ENCODE measurements around the gene NUMBL.
"Not testable (repeated sequence)": the region's sequence is repeated elsewhere in the genome, so short reads cannot be mapped to it uniquely, and the experiment has no call there.

NUMBL gene

GRCh38 chr19:40658031-40658430 is 32.4 kb downstream of the NUMBL start:
- Histone ChIP-seq H3K4me3 (no peak overlapping the region), H3K4me1 (peaks cover 10% of the 10 kb centered on the region), H3K9ac (no peak overlapping the region), H3K36me3 (no peaks in the 10 kb centered on the region), H3K4me2 (no peak overlapping the region), H3K9me3 (no peaks in the 10 kb centered on the region), H4K20me1 (no peaks in the 10 kb centered on the region), H3K27me3 (no peaks in the 10 kb centered on the region), H3K27ac (no peak overlapping the region)
- no peak for TF ChIP-seq Cebpa-rat (IDR thresholded peaks at IDR 0.05)

- not testable (repeated sequence) for H3K36me3 ChIP-seq, H3K9ac ChIP-seq, H4K20me1 ChIP-seq, H3K27ac ChIP-seq, H3K4me3 ChIP-seq, H3K9me3 ChIP-seq, H3K4me2 ChIP-seq, H3K27me3 ChIP-seq
- H3K4me1 ChIP-seq: peaks cover 12% of the 10 kb centered on the region
Observed at GRCh38 chr19:40655684-40656083, 34.8 kb downstream of the NUMBL start.

- not testable (repeated sequence) for H3K4me2 ChIP-seq, H3K9me3 ChIP-seq, H4K20me1 ChIP-seq, H3K9ac ChIP-seq, H3K27me3 ChIP-seq, H3K4me3 ChIP-seq, H3K36me3 ChIP-seq, H3K27ac ChIP-seq
- H3K4me1 ChIP-seq: peaks cover 12% of the 10 kb centered on the region
Observed at GRCh38 chr19:40652303-40652702, 38.1 kb downstream of the NUMBL start.

GRCh38 chr19:40650749-40651305 is 39.6 kb downstream of the NUMBL start:
- Histone ChIP-seq H3K4me2 (no peak overlapping the region), H3K27ac (no peak overlapping the region), H3K9ac (no peak overlapping the region)

GRCh38 chr19:40649903-40650675 is 40.4 kb downstream of the NUMBL start:
- H3K4me2 ChIP-seq, H3K9ac ChIP-seq, H3K9me3 ChIP-seq, H3K4me3 ChIP-seq, H3K4me1 ChIP-seq, H3K27me3 ChIP-seq, H3K36me3 ChIP-seq, H3K27ac ChIP-seq, H4K20me1 ChIP-seq: not testable (repeated sequence)

More at GRCh38 chr19:40650749-40651305, 39.6 kb downstream of the NUMBL start:
- Histone ChIP-seq H3K9me3 (0 out of 2 replicates have a peak, but pooled peaks cover 4% of the 10 kb centered on the region), H3K36me3 (no peaks in the 10 kb centered on the region), H3K4me1 (peaks cover 9% of the 10 kb centered on the region), H3K4me3 (no peak overlapping the region), H4K20me1 (no peaks in the 10 kb centered on the region), H3K27me3 (no peaks in the 10 kb centered on the region)
- TF ChIP-seq Cebpa-rat (IDR thresholded peaks at IDR 0.05): no peak

- no peak overlapping the region for H3K4me3 ChIP-seq
Observed at GRCh38 chr19:40646743-40647254, 43.7 kb downstream of the NUMBL start.

GRCh38 chr19:40642757-40643305 is 47.6 kb downstream of the NUMBL start:
- Histone ChIP-seq H3K9me3 (no peaks in the 10 kb centered on the region), H3K36me3 (no peaks in the 10 kb centered on the region), H4K20me1 (no peaks in the 10 kb centered on the region), H3K27ac (no peak overlapping the region), H3K9ac (no peak overlapping the region), H3K4me1 (peaks cover 20% of the 10 kb centered on the region), H3K27me3 (no peaks in the 10 kb centered on the region), H3K4me2 (no peak overlapping the region), H3K4me3 (no peak overlapping the region)
- no peak for TF ChIP-seq Cebpa-rat (IDR thresholded peaks at IDR 0.05)

More at GRCh38 chr19:40646743-40647254, 43.7 kb downstream of the NUMBL start:
- Histone ChIP-seq H3K9me3 (0 out of 2 replicates have a peak, but pooled peaks cover 4% of the 10 kb centered on the region), H3K27me3 (no peaks in the 10 kb centered on the region), H3K36me3 (no peaks in the 10 kb centered on the region), H3K4me2 (no peak overlapping the region), H4K20me1 (no peaks in the 10 kb centered on the region), H3K9ac (no peak overlapping the region), H3K27ac (no peak overlapping the region), H3K4me1 (peaks cover 5% of the 10 kb centered on the region)
- TF ChIP-seq Cebpa-rat (IDR thresholded peaks at IDR 0.05): no peak

- Histone ChIP-seq H3K9me3 (no peaks in the 10 kb centered on the region), H3K4me1 (peaks cover 20% of the 10 kb centered on the region), H3K4me3 (no peak overlapping the region), H4K20me1 (no peaks in the 10 kb centered on the region), H3K27ac (no peak overlapping the region), H3K36me3 (no peaks in the 10 kb centered on the region), H3K4me2 (no peak overlapping the region), H3K27me3 (no peaks in the 10 kb centered on the region), H3K9ac (no peak overlapping the region)
- TF ChIP-seq Cebpa-rat (IDR thresholded peaks at IDR 0.05): no peak
Observed at GRCh38 chr19:40642051-40642706, 48.3 kb downstream of the NUMBL start.

- Histone ChIP-seq H3K36me3 (no peaks in the 10 kb centered on the region), H3K9ac (no peak overlapping the region), H3K27ac (peak overlapping the region; percentile 41; the same call in 1 of the 2 replicates), H3K4me1 (peaks cover 20% of the 10 kb centered on the region), H3K27me3 (no peaks in the 10 kb centered on the region), H3K9me3 (no peaks in the 10 kb centered on the region), H3K4me2 (peak overlapping the region; percentile 71), H4K20me1 (no peaks in the 10 kb centered on the region), H3K4me3 (no peak overlapping the region)
- no peak for TF ChIP-seq Cebpa-rat (IDR thresholded peaks at IDR 0.05)
Observed at GRCh38 chr19:40641281-40641680, 49.2 kb downstream of the NUMBL start.

- Histone ChIP-seq H3K9ac (0 out of 2 replicates have a peak overlapping the region, but pooled peaks have one; percentile 22), H3K4me2 (peak overlapping the region; percentile 71), H3K4me1 (peaks cover 20% of the 10 kb centered on the region), H4K20me1 (no peaks in the 10 kb centered on the region), H3K9me3 (no peaks in the 10 kb centered on the region), H3K4me3 (peak overlapping the region; percentile 22; the same call in 1 of the 2 replicates), H3K27ac (peak overlapping the region; percentile 41), H3K36me3 (no peaks in the 10 kb centered on the region), H3K27me3 (no peaks in the 10 kb centered on the region)
- TF ChIP-seq Cebpa-rat (IDR thresholded peaks at IDR 0.05): no peak
Observed at GRCh38 chr19:40640744-40641143, 49.7 kb downstream of the NUMBL start.
